CD4-positive, alpha-beta T cell treated with Interleukin-15 for 4 hours (primary cell): Measurements from ENCODE around the gene GLG1.
A peak's percentile ranks its signal among the peaks of the same experiment; 100 is the strongest.

Source experiments
- DNase-seq: peaks from one replicate; pipeline ENCODE4 v3.0.0-alpha.2; 2020; ENCODE audit warnings: low spot score

GLG1 gene

DNA sequence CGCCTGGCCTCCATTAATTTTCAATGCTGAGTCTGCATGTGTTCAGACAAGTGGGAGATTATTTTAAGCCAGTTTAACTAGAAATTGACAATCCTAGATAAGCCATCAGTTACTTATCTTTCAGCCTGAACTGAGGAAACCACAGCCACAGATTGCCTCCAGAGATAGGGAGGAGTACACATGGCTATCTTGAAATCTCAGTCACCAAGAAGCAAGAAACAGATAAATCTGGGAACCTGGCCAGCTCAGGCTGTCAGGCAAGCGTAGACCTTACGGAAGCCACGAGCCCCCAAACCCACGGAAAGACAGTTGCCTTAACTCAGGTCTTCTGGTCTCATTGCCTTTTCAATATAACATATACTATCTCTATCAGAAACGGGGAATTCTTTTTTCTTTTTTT, 2.0 kb upstream of the GLG1 start:
- peak; percentile 60 for DNase-seq

DNA sequence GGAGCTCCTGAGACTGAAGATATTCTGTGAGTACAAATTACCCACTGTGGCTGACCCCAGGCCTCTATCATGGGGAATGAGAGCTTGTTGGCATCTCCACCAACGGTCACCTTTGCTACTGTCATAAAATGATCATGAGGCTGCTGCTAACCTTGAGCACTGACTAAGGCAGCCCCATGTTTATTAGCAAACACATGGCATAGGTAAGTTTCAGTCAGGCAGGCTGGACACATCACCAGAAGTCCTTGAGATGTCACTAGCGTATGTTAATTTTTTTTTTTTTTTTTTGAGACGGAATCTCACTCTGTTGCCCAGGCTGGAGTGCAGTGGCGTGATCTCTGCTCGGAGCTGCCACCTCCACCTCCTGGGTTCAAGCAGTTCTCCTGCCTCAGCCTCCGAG, 1.5 kb upstream of the GLG1 start:
- no peak for DNase-seq

DNA sequence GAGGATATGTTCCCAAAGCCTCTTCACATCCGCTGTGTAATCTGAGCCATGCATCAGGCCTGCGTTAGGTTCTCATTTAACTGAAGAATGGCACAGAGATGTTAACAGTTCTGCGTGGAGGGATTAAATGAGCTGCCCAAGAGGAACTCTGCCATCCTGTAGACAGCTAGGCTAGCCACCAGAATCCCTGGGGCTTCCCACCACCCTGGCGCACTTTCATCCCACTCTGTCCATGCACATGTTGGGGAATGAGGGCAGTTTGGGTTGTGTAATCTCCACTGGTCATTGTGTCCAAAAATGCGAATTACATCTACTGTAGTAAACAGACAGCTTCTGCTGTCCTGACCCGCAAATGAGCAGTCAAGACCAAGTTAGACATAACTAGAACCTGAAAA, 1.0 kb upstream of the GLG1 start:
- DNase-seq = no peak

DNA sequence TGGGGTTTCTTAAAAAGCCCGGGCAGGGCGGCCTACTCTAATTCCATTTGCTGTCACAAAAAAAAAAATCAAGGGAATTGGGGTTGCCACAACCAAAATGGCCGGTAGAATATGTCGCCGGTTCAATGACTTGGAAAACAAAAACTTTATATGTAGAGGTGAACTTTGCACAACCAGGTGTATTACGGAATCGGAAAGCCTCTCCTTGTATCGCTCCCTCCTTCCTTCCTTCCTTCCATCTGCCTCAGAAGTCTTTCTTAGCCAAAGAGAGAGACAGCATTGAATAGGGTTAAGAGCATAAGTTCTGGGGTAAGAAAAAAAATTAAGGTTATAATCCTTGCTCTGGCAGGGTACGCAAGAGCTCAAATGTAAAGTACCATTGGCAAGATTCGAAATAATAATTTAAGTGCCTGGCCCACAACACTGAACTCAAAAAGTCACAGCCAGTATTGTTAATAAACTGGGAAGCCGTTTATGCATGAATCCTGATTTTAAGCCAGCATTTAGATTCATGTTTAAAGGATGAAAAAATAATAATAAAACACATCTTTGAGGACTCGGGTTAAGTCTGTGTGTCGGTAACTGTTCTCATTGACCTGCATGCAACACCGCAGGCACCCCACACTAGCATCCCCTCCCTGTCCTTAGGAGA, 522 bp upstream of the GLG1 start:
- no peak for DNase-seq

DNA sequence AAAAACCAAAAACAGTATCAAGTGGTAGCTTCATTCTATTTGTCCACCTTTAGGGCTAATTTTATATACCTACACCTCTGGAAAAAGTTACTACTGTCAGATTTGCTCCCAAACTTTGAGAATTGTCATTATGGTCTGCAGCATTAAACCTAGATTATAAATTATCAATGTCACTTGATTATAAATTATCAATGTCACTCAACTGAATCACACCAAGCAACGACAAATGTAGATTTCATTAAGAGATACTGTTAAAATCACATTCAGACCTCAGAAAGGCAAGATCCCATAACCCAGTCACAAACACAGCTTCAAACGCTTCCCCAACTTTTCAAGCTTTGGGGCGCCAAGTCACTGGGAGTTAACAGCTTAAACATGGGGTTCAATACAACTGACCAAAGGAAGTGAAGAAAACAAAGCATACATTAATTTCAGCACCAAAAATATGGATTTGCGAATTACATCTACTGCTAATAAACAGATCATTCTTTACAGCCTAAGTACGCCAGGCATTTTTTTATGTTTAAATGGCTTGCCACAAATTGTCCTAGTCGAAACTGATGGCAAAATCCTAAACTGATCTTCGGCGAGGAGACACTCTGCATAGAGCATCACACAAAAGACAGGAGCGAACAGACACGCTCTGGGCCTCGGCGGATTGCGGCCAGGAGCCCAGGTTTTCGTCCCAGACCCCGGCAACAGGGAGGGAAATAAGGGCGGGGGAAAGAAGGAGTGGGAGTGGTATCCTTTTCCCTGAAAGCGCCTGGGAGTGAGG, 981 bp downstream of the GLG1 start:
- DNase-seq = no peak

DNA sequence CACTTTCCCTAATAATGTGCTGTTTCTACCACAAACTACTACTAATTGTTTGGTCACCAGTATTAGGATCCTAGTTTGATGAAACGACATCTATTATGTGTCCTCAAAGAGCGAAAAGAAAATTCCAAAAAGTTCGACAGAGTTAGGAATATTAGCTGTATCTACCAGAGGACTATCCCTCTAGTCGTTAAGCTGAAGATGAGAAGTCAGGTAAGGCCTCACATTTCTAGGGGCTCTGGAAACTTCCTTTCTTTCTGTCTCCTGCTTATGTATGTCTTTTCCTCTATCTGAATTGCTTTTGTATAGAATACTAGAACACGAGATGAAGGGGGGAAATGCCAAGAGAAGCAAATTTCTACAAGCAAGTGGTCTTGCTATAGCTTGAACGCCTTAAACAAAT, 1.6 kb downstream of the GLG1 start:
- DNase-seq = no peak

DNA sequence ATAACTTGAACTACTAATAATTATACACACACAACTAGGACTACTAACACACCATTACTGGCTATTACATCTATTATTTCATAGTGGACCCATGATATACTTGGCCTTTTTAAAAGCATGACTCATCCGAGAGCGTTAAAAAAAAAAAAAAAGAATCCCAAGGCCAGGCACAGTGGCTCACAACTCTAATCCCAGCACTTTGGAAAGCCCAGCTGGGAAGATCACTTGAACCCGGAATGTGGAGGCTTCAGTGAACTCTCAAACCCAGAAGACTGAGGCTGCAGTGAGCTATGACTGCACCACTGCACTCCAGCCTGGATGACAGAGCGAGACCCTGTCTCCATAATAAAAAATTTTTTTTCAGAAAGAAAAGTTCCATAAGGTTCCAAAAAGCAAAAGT, 3.1 kb downstream of the GLG1 start:
- DNase-seq = no peak

DNA sequence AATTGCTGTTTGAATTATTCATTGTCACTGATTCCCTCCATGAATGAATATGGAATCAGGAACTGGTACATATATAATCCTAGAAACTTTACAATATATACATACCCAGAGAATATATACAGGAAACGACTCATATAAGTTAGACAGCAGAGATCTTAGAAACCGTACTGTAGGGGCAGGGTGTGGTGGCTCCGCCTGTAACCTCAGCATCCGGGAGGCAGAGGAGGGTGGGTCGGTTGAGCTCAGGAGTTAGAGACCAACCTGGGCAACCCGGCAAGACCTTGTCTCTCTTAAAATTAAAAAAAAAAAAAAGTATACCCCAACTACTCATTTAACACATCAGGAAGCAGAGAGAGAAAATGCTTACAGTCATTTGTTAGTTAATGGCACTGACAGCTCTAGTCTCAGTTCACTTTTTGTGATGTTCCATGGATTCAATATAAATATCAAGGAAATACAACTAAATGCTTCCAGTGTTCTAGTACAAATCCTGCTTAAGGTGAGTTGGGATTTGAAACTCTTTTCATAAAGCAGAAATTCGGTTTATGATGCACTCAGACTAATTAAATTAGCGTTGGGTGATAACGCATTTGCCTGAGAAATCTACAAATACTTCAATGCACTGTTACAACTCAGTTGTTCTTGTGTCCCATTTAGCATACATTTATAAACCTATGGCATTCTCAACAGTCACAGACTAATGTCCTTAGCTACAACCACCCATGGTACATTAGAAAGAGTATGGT, 5.6 kb downstream of the GLG1 start:
- peak; percentile 77 for DNase-seq

DNA sequence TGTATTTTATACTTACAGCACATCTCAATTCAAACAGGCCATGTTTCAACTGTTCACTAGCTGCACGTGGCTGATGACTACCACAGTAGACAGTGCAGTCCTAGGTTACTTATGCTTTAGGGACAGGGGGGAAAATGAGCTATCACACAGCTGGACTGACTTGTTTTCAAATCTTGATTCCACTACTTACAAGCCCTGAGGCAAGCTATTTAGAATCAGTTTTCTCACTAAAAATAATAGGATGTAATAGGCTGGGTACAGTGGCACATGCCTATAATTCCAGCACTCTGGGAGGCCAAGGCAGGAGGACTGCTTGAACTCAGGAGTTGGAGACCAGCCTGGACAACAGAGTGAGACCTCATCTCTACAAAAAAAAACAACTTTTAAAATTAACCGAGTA, 10.3 kb downstream of the GLG1 start:
- no peak for DNase-seq

DNA sequence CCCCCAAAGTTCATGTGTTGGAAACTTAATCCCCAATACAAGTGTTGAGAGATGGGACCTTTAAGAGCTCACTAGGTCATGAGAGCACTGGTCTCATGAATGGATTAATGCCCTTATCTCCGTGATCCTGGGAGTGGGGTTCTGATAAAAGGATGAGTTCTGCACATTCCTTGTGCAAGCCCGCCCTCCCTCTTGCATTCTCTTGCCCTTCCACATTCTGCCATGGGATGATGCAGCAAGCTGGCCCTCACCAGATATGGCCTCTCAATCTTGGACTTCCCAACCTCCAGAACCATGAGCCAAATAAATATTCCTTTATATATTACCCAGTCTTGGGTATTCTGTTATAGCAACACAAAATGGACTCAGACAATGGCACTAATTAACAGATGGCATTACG, 14.1 kb downstream of the GLG1 start:
- DNase-seq = no peak

DNA sequence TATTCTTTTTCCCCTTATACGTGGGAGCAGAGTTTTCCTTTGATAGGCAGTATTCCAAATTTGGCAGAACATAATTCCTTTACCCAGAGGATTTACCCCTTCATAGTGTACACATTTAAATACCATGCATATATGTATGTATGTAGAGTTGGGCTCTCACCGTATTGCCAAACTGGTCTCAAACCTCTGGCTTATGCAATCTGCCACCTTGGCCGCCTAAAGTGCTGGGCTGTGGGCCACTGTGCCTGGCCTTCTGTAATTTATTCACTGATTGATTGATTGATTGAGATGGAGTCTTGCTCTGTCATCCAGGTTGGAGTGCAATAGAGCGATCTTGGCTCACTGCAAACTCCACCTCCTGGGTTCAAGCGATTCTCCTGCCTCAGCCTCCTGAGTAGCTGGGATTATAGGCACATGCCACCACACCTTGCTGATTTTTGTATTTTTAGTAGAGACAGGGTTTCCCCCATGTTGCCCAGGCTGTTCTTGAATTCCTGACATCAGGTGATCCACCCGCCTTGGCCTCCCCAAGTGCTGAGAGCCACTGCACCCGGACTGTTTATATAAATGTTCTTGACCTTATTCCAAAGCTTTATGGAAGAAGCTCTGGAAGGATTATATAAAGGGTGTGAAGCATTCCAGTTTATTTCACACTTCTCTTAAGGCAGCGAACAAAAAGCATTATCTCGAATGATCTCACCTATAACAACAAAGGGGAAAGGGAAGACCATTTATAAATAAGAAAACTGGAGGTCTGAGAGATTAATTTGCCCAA, 14.9 kb downstream of the GLG1 start:
- no peak for DNase-seq

DNA sequence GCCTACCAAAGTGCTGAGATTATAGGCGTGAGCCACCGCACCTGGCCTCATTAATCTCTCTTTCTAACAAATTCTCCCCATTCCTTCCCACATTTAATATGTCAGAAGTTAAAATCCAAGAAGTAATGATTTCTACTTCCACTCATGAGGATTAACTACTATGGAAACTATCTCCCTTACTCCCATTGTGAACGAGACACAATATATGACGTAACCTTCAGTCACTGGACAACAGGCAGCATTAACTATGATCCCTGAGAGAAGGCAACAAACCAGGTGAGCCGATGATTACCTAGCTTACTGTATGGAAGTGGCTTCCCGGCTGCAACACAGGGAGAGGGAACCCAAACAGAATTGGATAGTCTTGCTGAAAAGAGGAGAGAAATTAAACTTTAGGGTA, 20.0 kb downstream of the GLG1 start:
- no peak for DNase-seq

DNA sequence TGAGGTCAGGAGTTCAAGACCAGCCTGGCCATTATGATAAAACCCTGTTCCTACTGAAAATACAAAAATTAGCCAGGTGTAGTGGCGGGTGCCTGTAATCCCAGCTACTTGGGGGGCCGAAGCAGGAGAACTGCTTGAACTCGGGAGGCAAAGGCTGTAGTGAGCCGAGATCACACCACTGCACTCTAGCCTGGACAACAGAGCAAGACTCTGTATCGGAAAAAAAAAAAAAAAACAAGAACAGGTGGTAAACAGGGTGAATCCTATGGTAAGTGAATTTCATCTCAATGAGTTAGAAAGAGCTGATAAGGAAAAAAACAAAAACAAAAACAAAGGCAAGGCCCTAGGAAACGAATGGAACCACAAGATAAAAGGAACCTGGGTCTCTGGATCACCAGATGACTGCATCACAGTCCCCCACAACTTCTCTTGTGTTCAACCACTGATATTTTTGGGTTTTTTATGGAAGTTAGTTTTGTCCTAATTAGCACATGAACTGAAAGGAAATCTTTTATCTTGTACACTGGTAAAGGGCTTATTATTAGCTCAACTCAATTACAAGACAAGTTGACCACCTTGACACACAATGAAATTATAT, 21.0 kb downstream of the GLG1 start:
- no peak for DNase-seq

DNA sequence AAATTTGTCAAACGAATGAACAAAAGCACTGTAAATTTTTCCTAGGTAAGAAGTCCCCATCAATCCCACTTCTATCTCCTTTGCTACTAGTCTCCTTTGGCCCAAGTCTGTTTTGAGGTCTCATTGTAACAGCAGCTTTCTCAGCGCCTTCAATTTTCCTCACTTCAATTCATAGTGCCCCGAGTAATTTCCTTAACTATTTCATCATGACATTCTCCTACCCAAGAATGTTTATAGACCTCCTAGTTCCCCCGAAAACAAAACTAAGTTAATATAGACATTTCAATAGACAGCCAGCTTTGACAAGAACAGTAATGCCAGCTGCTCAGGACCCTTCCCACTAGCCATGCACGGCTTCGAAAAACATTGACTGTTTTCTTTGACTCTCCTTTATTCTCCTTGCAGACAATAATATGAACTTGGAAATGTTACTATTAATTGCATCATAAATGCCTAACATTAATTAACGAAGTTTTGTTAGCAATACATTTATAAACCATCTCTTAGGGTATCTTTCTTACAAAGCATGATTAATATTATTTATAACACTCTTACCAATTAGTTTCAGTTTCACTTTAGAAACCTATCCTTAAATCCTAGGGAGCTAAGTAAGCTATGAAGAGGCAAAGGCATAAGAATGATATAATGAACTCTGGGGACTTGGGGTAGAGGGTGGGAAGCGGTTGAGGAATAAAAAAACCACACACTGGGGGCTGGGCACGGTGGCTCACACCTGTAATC, 22.8 kb downstream of the GLG1 start:
- DNase-seq = no peak

DNA sequence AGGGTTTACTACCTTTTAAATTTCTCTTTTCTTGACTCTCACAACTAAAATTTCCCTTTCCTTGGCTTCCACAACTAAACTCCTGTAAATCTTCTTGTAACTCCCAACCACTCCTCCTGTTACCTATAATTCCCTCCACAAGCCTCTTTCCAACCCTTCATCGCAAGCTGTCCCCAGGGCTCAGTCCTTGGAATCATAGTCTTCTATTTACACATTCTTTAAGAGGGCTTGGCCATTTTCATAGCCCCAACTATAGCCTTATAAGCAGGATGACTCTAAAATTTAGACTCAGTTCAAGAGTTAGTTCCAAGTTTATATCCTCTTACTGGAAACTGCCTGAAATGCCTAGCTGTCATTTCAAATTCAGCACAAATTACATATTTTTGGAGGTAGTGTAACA, 23.9 kb downstream of the GLG1 start:
- DNase-seq = no peak

DNA sequence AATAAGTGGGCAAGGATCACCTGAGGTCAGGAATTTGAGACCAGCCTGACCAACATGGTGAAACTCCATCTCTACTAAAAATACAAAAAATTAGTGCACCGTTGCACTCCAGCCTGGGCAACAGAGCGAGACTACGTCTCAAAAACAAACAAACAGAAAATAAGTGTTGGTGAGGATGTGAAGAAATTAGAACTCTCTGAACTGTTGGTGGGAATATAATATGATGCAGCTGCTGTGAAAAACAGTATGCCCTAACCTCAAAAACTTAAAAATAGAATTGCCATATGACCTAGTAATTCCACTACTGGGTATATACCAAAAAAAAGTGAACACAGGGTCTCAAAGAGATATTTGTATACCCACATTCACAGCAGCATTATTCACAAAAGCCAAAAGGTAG, 26.1 kb downstream of the GLG1 start:
- no peak for DNase-seq

DNA sequence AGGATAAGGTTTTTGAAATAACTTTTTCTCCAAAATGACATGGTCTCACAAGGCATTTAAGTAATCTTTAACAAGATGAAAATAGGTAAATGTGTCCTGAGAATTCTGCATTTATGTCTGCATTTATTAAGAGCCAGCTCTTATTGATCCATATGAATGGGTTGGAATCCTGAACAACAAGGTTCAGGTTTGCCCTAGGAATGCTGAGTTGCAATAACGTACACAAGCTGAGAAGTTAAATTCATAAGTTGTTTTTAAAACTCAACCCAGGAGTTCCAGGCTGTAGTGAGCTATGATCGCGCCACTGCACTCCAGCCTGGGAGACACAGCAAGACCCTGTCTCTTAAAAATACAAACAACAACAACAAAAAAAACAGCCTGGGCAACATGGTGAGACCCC, 28.1 kb downstream of the GLG1 start:
- DNase-seq = no peak

DNA sequence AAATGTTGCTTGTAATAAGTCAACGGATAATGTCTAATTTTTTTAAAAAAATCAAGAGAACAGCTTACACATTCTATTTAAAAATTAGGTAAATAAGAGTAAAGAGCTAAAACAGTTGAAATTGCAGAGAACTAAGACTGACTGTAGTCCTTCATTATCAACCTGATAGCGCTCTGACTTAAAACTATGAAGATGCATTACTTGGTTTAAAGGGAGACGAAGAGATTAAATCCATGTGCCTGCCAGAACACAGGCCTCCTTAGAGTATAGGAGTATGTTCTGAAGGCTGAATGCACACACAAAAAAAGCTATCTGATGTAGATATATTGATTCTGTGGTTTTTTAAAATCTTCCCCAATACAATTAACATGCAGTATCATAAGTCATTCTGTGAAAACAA, 28.5 kb downstream of the GLG1 start:
- no peak for DNase-seq

DNA sequence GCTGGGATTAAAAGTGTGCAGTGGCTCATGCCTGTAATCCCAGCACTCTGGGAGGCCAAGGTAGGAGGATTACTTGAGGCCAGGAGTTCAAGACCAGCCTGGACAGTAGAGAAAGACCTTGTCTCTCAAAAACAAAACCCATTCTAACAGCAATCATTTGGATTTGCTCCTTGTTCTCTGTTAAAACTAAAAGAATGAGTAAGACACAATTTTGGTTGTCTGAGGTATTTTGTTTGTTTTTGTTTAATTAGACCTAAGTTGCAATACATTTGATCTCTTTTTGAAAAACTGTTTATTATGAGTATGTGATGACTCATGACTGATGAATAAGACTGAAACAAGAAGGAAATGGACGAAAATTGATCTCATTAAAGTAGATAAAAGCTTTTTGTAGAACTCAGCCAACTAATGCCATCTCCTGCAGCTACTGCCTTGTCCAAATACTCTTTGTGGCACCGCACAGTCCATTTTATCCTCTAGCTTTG, 29.0 kb downstream of the GLG1 start:
- DNase-seq = peak; percentile 36

DNA sequence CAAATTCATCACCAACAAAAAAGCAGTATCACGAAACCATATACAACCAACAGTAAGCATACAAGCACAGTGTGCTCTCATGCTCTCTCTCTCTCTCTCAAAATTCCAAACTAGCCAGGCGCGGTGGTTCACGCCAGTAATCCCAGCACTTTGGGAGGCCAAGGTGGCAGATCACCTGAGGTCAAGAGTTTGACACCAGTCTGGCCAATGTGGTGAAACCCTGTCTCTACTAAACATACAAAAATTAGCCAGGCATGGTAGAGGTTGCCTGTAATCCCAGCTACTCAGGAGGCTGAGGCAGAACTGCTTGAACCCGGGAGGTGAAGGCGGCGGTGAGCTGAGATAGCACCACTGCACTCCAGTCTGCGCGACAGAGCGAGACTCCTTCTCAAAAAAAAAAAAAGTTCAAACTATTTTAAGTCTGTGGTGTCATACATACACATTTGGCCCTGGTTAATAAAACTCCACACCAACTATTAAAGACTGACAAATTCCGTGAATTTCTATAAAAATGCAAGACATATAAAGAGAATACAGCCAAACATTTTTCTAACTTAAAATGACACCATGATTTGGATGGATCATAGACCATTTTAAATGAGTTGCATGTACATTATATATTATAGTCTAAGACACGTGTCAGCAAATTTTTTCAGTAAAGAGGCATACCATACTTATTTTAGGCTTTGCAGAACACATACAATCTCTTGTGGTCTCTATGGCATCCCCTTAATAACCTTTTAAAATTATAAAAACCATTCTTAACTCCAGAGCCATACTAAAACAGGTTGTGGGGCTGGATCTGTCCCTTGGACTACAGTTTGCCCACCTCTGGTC, 30.9 kb downstream of the GLG1 start:
- no peak for DNase-seq
